DOHH2 (cell line): ENCODE results near the gene BARX1.
"Not testable (repeated sequence)": the region's sequence is repeated elsewhere in the genome, so short reads cannot be mapped to it uniquely, and the experiment has no call there.

Source experiments
- H3F3A ChIP-seq: fragments of 200-600 bp; sonication (generic), shearing (Covaris generic); 2 replicates; pipeline ENCODE4 v1.6.0; 2016; ENCODE audit warnings: antibody characterized with exemption, mild to moderate bottlenecking; ENCODE audit not compliant: control insufficient read depth, insufficient read depth
- H3K27ac ChIP-seq: fragments of 200-600 bp; sonication (generic); 2 replicates; pipeline ENCODE4 v1.5.1; 2014; ENCODE audit warnings: low read depth, mild to moderate bottlenecking, low read length, moderate library complexity
- H3K27me3 ChIP-seq: fragments of 200-600 bp; sonication (generic); 2 replicates; pipeline ENCODE4 v1.6.1; 2014; ENCODE audit warnings: mild to moderate bottlenecking, low read length, mixed read lengths; ENCODE audit not compliant: control insufficient read depth
- H3K36me3 ChIP-seq: fragments of 200-600 bp; sonication (generic); 2 replicates; pipeline ENCODE4 v1.6.1; 2014; ENCODE audit warnings: mild to moderate bottlenecking, low read length, moderate library complexity, mixed read lengths; ENCODE audit not compliant: control insufficient read depth
- H3K4me1 ChIP-seq: fragments of 200-600 bp; sonication (generic); 2 replicates; pipeline ENCODE4 v1.6.1; 2014; ENCODE audit warnings: mild to moderate bottlenecking, low read length, mixed read lengths; ENCODE audit not compliant: control insufficient read depth
- H3K4me2 ChIP-seq: fragments of 200-600 bp; sonication (generic); 2 replicates; pipeline ENCODE4 v1.6.0; 2014; ENCODE audit warnings: mild to moderate bottlenecking, low read length, moderate library complexity
- H3K4me3 ChIP-seq: fragments of 200-600 bp; sonication (generic); 2 replicates; pipeline ENCODE4 v1.5.1; 2014; ENCODE audit warnings: mild to moderate bottlenecking, low read length, mixed read lengths
- H3K79me2 ChIP-seq: fragments of 200-600 bp; sonication (generic); 2 replicates; pipeline ENCODE4 v1.6.1; 2014; ENCODE audit warnings: mild to moderate bottlenecking, low read length, mixed read lengths; ENCODE audit not compliant: control insufficient read depth
- H3K9me2 ChIP-seq: fragments of 200-600 bp; sonication (generic); replicated peaks from 2 replicates; pipeline ENCODE4 v1.6.1; 2014; ENCODE audit warnings: mild to moderate bottlenecking, low read length, mixed read lengths; ENCODE audit not compliant: control insufficient read depth
- H3K9me3 ChIP-seq: fragments of 200-600 bp; sonication (generic); 2 replicates; pipeline ENCODE4 v1.6.1; 2014; ENCODE audit warnings: antibody characterized with exemption, low read length, mixed read lengths; ENCODE audit not compliant: control insufficient read depth, insufficient read depth
- H4K20me1 ChIP-seq: fragments of 200-600 bp; sonication (generic); 2 replicates; pipeline ENCODE4 v1.6.0; 2014; ENCODE audit warnings: low read depth, mild to moderate bottlenecking, antibody characterized with exemption, low read length, moderate library complexity; ENCODE audit not compliant: control insufficient read depth, insufficient read depth
- EZH2phosphoT487 ChIP-seq: fragments of 200-600 bp; sonication (generic); IDR thresholded peaks from 2 replicates; pipeline ENCODE4 v1.6.1; 2017; ENCODE audit warnings: borderline replicate concordance, mild to moderate bottlenecking, antibody characterized with exemption, low read length, moderate library complexity, mixed read lengths
- TF ChIP-seq, protein P1 (sequence below): fragments of 200-600 bp; sonication (generic); IDR thresholded peaks from one replicate; pipeline ENCODE4 v1.5.1; 2014; ENCODE audit warnings: antibody characterized with exemption, mild to moderate bottlenecking, low read depth, low read length; ENCODE audit not compliant: poor library complexity, severe bottlenecking

Gene BARX1

DNA sequence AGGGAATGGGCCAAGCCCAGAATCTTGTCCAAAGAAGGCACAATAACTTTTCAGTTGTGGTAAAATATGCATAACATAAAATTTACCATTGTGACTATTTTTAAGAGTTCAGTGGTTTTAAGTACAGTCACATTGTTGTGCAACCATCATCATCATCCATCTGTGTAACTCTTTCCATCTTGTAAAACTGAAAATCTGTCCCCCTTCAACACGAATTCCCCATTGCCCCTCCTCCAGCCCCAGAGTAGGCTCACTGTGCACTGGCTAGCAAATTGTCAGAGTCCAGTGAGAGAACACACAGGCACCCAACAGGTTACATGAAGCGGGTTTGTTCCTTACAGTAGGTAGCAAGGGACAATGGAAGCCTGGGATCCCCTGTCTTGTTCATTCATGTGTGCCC lies 13.7 kb downstream of the BARX1 start:
- Histone ChIP-seq H3K79me2 (no peaks in the 10 kb centered on the region), H3F3A (no peaks in the 10 kb centered on the region), H3K9me2 (no peaks in the 10 kb centered on the region), H4K20me1 (no peaks in the 10 kb centered on the region), H3K4me1 (no peaks in the 10 kb centered on the region), H3K4me2 (no peak overlapping the region), H3K9me3 (no peaks in the 10 kb centered on the region), H3K27me3 (peaks cover 23% of the 10 kb centered on the region), H3K27ac (no peak overlapping the region), H3K36me3 (no peaks in the 10 kb centered on the region), H3K4me3 (no peak overlapping the region)
- TF ChIP-seq EZH2phosphoT487, result no peak
- TF ChIP-seq, protein P1, sequence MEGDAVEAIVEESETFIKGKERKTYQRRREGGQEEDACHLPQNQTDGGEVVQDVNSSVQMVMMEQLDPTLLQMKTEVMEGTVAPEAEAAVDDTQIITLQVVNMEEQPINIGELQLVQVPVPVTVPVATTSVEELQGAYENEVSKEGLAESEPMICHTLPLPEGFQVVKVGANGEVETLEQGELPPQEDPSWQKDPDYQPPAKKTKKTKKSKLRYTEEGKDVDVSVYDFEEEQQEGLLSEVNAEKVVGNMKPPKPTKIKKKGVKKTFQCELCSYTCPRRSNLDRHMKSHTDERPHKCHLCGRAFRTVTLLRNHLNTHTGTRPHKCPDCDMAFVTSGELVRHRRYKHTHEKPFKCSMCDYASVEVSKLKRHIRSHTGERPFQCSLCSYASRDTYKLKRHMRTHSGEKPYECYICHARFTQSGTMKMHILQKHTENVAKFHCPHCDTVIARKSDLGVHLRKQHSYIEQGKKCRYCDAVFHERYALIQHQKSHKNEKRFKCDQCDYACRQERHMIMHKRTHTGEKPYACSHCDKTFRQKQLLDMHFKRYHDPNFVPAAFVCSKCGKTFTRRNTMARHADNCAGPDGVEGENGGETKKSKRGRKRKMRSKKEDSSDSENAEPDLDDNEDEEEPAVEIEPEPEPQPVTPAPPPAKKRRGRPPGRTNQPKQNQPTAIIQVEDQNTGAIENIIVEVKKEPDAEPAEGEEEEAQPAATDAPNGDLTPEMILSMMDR, result no peak

DNA sequence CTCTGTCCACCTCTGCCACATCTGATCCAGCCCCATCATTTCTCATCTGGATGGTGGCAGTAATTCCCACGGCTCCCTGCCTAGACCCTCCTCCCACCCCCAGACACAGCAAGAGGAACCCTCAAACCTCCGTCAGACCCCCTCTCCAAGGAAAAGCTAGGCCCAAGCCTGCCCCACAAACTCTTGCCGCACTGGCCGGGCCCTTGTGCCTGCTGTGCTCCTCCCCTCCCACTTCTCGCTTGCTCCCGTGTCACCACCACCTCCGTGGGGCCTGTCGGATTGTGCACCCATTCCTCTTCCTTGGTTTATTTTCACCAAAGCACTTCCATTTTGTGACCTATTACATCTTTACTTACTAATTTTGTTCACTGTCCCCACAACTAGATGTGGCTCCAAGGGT lies 14.2 kb downstream of the BARX1 start:
- no peak overlapping the region for H3K27ac ChIP-seq
- no peak overlapping the region for H3K4me2 ChIP-seq
- H3K4me3 ChIP-seq, result no peak overlapping the region
- H3K36me3 ChIP-seq, result no peaks in the 10 kb centered on the region
- H3K79me2 ChIP-seq, result no peaks in the 10 kb centered on the region
- TF ChIP-seq EZH2phosphoT487, result no peak
- TF ChIP-seq, protein P1, result no peak
- H4K20me1 ChIP-seq, result no peaks in the 10 kb centered on the region
- no peaks in the 10 kb centered on the region for H3K9me3 ChIP-seq
- no peaks in the 10 kb centered on the region for H3K4me1 ChIP-seq
- H3K9me2 ChIP-seq, result no peaks in the 10 kb centered on the region
- peaks cover 18% of the 10 kb centered on the region for H3K27me3 ChIP-seq
- no peaks in the 10 kb centered on the region for H3F3A ChIP-seq

DNA sequence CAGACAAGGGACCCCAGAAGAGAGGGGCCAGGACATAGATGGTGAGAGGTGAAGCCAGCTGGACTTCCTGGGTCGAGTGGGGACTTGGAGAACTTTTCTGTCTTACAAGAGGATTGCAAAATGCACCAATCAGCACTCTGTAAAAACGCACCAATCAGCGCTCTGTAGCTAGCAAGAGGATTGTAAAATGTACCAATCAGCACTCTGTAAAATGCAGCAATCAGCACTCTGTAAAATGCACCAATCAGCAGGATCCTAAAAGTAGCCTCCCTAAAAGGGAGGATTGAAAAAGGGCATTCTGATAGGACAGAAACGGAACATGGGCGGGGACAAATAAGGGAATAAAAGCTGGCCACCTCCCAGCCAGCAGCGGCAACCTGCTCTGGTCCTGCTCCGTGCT lies 15.6 kb downstream of the BARX1 start:
- not testable (repeated sequence) for H3K27me3 ChIP-seq, H3K27ac ChIP-seq, H3K36me3 ChIP-seq, H3F3A ChIP-seq, H3K4me2 ChIP-seq, H3K9me2 ChIP-seq, H4K20me1 ChIP-seq, H3K4me1 ChIP-seq, H3K4me3 ChIP-seq, H3K79me2 ChIP-seq, H3K9me3 ChIP-seq

DNA sequence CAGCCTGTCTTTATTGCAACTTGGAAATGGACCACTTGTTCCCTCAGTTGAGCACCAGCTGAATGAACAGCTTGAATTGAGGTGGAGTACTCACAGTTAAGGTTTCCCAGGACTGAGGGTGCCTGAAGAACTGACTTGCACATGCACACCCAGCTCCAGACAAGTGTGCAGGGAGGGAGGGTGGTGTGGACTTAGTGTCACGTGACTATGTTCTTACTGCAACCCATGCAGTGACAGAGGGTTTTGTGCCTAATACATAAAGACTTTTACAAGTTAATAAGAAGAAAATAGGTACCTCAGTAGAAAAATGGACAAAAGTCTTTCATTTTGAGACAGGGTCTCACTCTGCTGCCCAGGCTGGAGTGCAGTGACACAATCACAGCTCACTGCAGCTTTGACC lies 18.0 kb downstream of the BARX1 start:
- H3F3A ChIP-seq, result no peaks in the 10 kb centered on the region
- H3K79me2 ChIP-seq, result no peaks in the 10 kb centered on the region
- no peaks in the 10 kb centered on the region for H3K9me2 ChIP-seq
- no peaks in the 10 kb centered on the region for H3K36me3 ChIP-seq
- H3K4me1 ChIP-seq, result no peaks in the 10 kb centered on the region
- H3K4me2 ChIP-seq, result no peak overlapping the region
- no peak for TF ChIP-seq EZH2phosphoT487
- TF ChIP-seq, protein P1, result no peak
- no peaks in the 10 kb centered on the region for H4K20me1 ChIP-seq
- H3K27me3 ChIP-seq, result no peaks in the 10 kb centered on the region; the same call in 1 of the 2 replicates
- no peak overlapping the region for H3K4me3 ChIP-seq
- no peaks in the 10 kb centered on the region for H3K9me3 ChIP-seq
- no peak overlapping the region for H3K27ac ChIP-seq
